ENCODE data around the gene SPACA5B.
"Not testable (repeated sequence)": the region's sequence is repeated elsewhere in the genome, so short reads cannot be mapped to it uniquely, and the experiment has no call there.

The SPACA5B gene

GRCh38 chrX:48142697-48143096 is 12.3 kb downstream of the SPACA5B start:
- H3K36me3 Mint-ChIP-seq (ENCODE audit: insufficient read depth); H3K4me3 Mint-ChIP-seq; H3K4me1 Mint-ChIP-seq; DNase-seq (ENCODE audit: low spot score in 2 of 2); H3K9me3 Mint-ChIP-seq; ATAC-seq (replicated peaks; ENCODE audit: extremely low read depth, poor library complexity, severe bottlenecking); H3K27me3 Mint-ChIP-seq; H3K27ac Mint-ChIP-seq (ENCODE audit: low read depth): not testable (repeated sequence)

- peaks cover 35% of the 10 kb centered on the region for H3K27me3 Mint-ChIP-seq
- no peak for DNase-seq (ENCODE audit: low spot score in 2 of 2)
- ATAC-seq (replicated peaks; ENCODE audit: extremely low read depth, poor library complexity, severe bottlenecking), result no peak
- no peaks in the 10 kb centered on the region for H3K9me3 Mint-ChIP-seq
- H3K4me3 Mint-ChIP-seq, result no peak overlapping the region
- H3K27ac Mint-ChIP-seq (ENCODE audit: low read depth), result no peak overlapping the region
- no peaks in the 10 kb centered on the region for H3K4me1 Mint-ChIP-seq
- no peaks in the 10 kb centered on the region for H3K36me3 Mint-ChIP-seq (ENCODE audit: insufficient read depth)
These were observed 23.3 kb downstream of the SPACA5B start for GRCh38 chrX:48153769-48154168.

- H3K27ac Mint-ChIP-seq (ENCODE audit: low read depth), result no peak overlapping the region
- no peaks in the 10 kb centered on the region for H3K9me3 Mint-ChIP-seq
- H3K27me3 Mint-ChIP-seq, result peaks cover 39% of the 10 kb centered on the region
- no peak overlapping the region for H3K4me3 Mint-ChIP-seq
- DNase-seq (ENCODE audit: low spot score in 2 of 2) (no peak), ATAC-seq (replicated peaks; ENCODE audit: extremely low read depth, poor library complexity, severe bottlenecking) (no peak)
- no peaks in the 10 kb centered on the region for H3K4me1 Mint-ChIP-seq
- no peaks in the 10 kb centered on the region for H3K36me3 Mint-ChIP-seq (ENCODE audit: insufficient read depth)
These were observed 24.4 kb downstream of the SPACA5B start for GRCh38 chrX:48154796-48155195.

- no peaks in the 10 kb centered on the region for H3K9me3 Mint-ChIP-seq
- no peaks in the 10 kb centered on the region for H3K36me3 Mint-ChIP-seq (ENCODE audit: insufficient read depth)
- no peak for ATAC-seq (replicated peaks; ENCODE audit: extremely low read depth, poor library complexity, severe bottlenecking)
- peaks cover 34% of the 10 kb centered on the region for H3K27me3 Mint-ChIP-seq
- no peak for DNase-seq (ENCODE audit: low spot score in 2 of 2)
- H3K4me3 Mint-ChIP-seq, result no peak overlapping the region
- H3K27ac Mint-ChIP-seq (ENCODE audit: low read depth), result no peak overlapping the region
- H3K4me1 Mint-ChIP-seq, result no peaks in the 10 kb centered on the region
These were observed 25.6 kb downstream of the SPACA5B start for GRCh38 chrX:48156014-48156413.

GRCh38 chrX:48165241-48165640 is 34.8 kb downstream of the SPACA5B start:
- no peak for DNase-seq (ENCODE audit: low spot score in 2 of 2)
- Mint-ChIP-seq H3K9me3 (no peaks in the 10 kb centered on the region), H3K4me3 (no peak overlapping the region), H3K27ac (ENCODE audit: low read depth) (no peak overlapping the region), H3K27me3 (peaks cover 32% of the 10 kb centered on the region), H3K4me1 (no peaks in the 10 kb centered on the region), H3K36me3 (ENCODE audit: insufficient read depth) (no peaks in the 10 kb centered on the region)
- ATAC-seq (replicated peaks; ENCODE audit: extremely low read depth, poor library complexity, severe bottlenecking), result no peak

- H3K36me3 Mint-ChIP-seq (ENCODE audit: insufficient read depth); ATAC-seq (replicated peaks; ENCODE audit: extremely low read depth, poor library complexity, severe bottlenecking); H3K27ac Mint-ChIP-seq (ENCODE audit: low read depth); H3K4me1 Mint-ChIP-seq; H3K9me3 Mint-ChIP-seq; DNase-seq (ENCODE audit: low spot score in 2 of 2); H3K4me3 Mint-ChIP-seq: not testable (repeated sequence)
- H3K27me3 Mint-ChIP-seq, result peaks cover 32% of the 10 kb centered on the region
These were observed 35.9 kb downstream of the SPACA5B start for GRCh38 chrX:48166322-48166721.

- no peaks in the 10 kb centered on the region for H3K4me1 Mint-ChIP-seq
- no peaks in the 10 kb centered on the region for H3K36me3 Mint-ChIP-seq (ENCODE audit: insufficient read depth)
- ATAC-seq (replicated peaks; ENCODE audit: extremely low read depth, poor library complexity, severe bottlenecking), result no peak
- no peak overlapping the region for H3K4me3 Mint-ChIP-seq
- H3K9me3 Mint-ChIP-seq, result no peaks in the 10 kb centered on the region
- DNase-seq (ENCODE audit: low spot score in 2 of 2), result no peak
- peaks cover 30% of the 10 kb centered on the region for H3K27me3 Mint-ChIP-seq
- no peak overlapping the region for H3K27ac Mint-ChIP-seq (ENCODE audit: low read depth)
These were observed 49.3 kb downstream of the SPACA5B start for GRCh38 chrX:48179691-48180090.

GRCh38 chrX:48180811-48181210 is 50.4 kb downstream of the SPACA5B start:
- H3K4me3 Mint-ChIP-seq, result no peak overlapping the region

GRCh38 chrX:48181882-48182281 is 51.5 kb downstream of the SPACA5B start:
- not testable (repeated sequence) for H3K27ac Mint-ChIP-seq (ENCODE audit: low read depth); DNase-seq (ENCODE audit: low spot score in 2 of 2); H3K4me3 Mint-ChIP-seq; ATAC-seq (replicated peaks; ENCODE audit: extremely low read depth, poor library complexity, severe bottlenecking); H3K9me3 Mint-ChIP-seq; H3K4me1 Mint-ChIP-seq; H3K36me3 Mint-ChIP-seq (ENCODE audit: insufficient read depth)
- peaks cover 52% of the 10 kb centered on the region for H3K27me3 Mint-ChIP-seq

More at GRCh38 chrX:48180811-48181210, 50.4 kb downstream of the SPACA5B start:
- DNase-seq (ENCODE audit: low spot score in 2 of 2) (no peak), ATAC-seq (replicated peaks; ENCODE audit: extremely low read depth, poor library complexity, severe bottlenecking) (no peak)
- H3K9me3 Mint-ChIP-seq, result no peaks in the 10 kb centered on the region
- H3K27ac Mint-ChIP-seq (ENCODE audit: low read depth), result no peak overlapping the region
- H3K36me3 Mint-ChIP-seq (ENCODE audit: insufficient read depth), result no peaks in the 10 kb centered on the region
- no peaks in the 10 kb centered on the region for H3K4me1 Mint-ChIP-seq
- H3K27me3 Mint-ChIP-seq, result peaks cover 41% of the 10 kb centered on the region

Measured in central memory CD8-positive, alpha-beta T cell (primary cell).